Measurements from ENCODE around the gene PLAAT2.

DNA sequence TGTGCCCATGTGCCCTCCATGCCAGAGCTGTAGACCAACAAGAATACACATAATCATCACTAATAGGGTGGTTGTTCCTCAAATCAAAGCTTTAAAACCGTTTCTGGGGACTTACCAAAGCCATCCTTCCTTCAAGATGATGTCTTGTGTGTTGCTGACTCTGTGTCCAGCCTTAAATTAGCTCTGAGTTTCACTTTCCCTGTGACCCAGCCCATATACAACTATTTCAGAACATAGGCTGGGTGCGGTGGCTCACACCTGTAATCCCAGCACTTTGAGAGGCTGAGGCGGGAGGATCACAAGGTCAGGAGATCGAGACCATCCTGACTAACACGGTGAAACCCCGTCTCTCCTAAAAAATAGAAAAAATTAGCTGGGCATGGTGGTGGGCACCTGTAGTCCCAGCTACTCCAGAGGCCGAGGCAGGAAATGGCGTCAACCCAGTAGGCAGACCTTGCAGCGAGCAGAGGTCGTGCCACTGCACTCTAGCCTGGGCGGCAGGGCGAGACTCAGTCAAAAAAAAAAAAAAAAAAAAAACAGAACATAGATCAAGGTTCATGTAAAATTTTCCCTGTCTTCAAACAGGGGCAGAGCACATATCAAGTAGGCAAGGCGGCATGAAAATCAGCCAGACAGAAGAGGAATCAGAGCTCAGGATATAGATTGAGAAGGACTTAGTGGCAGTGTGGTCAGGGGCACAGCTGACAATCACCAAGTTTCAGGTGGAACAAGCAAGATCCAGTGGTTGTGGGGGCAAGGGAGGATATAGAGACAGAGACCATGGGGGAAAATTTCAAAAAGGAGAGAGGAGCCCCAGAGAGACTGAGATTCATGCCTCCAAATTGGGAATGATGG is at the start of gene PLAAT2:
- TF ChIP-seq, protein P1, sequence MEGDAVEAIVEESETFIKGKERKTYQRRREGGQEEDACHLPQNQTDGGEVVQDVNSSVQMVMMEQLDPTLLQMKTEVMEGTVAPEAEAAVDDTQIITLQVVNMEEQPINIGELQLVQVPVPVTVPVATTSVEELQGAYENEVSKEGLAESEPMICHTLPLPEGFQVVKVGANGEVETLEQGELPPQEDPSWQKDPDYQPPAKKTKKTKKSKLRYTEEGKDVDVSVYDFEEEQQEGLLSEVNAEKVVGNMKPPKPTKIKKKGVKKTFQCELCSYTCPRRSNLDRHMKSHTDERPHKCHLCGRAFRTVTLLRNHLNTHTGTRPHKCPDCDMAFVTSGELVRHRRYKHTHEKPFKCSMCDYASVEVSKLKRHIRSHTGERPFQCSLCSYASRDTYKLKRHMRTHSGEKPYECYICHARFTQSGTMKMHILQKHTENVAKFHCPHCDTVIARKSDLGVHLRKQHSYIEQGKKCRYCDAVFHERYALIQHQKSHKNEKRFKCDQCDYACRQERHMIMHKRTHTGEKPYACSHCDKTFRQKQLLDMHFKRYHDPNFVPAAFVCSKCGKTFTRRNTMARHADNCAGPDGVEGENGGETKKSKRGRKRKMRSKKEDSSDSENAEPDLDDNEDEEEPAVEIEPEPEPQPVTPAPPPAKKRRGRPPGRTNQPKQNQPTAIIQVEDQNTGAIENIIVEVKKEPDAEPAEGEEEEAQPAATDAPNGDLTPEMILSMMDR (IDR thresholded peaks at IDR 0.05), result no peak
- no peak for TF ChIP-seq EZH2 (IDR thresholded peaks at IDR 0.05; ENCODE audit: borderline replicate concordance, insufficient read depth, low read depth, low read length, poor library complexity, severe bottlenecking)
